NCI-H1105 treated with DMSO at 0.1 percent for 48 hours (cell line): ENCODE measurements around the gene PCGF3.
"Not testable (repeated sequence)": the region's sequence is repeated elsewhere in the genome, so short reads cannot be mapped to it uniquely, and the experiment has no call there.

ENCODE experiments used
- DNase-seq: peaks from one replicate; lab custom pipeline; 2025; lab: John Stamatoyannopoulos, UW

Gene PCGF3

GRCh38 chr4:797066-797465 lies 91.4 kb downstream of the PCGF3 start:
- peak; percentile 14 for DNase-seq

GRCh38 chr4:801436-802124 lies 95.9 kb downstream of the PCGF3 start:
- no peak for DNase-seq

GRCh38 chr4:803884-804283 lies 98.3 kb downstream of the PCGF3 start:
- no peak for DNase-seq

- no peak for DNase-seq
Measured at GRCh38 chr4:804804-805203, 99.2 kb downstream of the PCGF3 start.

- DNase-seq, result not testable (repeated sequence)
Measured at GRCh38 chr4:806979-807378, 101.3 kb downstream of the PCGF3 start.

- DNase-seq, result no peak
Measured at GRCh38 chr4:807792-808191, 102.2 kb downstream of the PCGF3 start.

- DNase-seq, result no peak
Measured at GRCh38 chr4:808860-809570, 103.4 kb downstream of the PCGF3 start.

GRCh38 chr4:813900-814299 lies 108.3 kb downstream of the PCGF3 start:
- DNase-seq, result no peak

GRCh38 chr4:814312-814850 lies 108.7 kb downstream of the PCGF3 start:
- DNase-seq, result no peak

- DNase-seq, result no peak
Measured at GRCh38 chr4:815464-816146, 110.0 kb downstream of the PCGF3 start.

GRCh38 chr4:818106-818921 lies 112.7 kb downstream of the PCGF3 start:
- no peak for DNase-seq

- no peak for DNase-seq
Measured at GRCh38 chr4:819401-820229, 114.0 kb downstream of the PCGF3 start.
